ENCODE measurements around the gene ADA. TPM values are rescaled to one million over a fixed set of nuclear protein-coding genes. Genes with fewer than 3 reads are reported as not detected.

Gene ADA
- total RNA-seq, 1 donor from 2014 or later: 14.5 TPM

- no peak for DNase-seq (ENCODE audit: low read depth)
- TF ChIP-seq, protein P1, sequence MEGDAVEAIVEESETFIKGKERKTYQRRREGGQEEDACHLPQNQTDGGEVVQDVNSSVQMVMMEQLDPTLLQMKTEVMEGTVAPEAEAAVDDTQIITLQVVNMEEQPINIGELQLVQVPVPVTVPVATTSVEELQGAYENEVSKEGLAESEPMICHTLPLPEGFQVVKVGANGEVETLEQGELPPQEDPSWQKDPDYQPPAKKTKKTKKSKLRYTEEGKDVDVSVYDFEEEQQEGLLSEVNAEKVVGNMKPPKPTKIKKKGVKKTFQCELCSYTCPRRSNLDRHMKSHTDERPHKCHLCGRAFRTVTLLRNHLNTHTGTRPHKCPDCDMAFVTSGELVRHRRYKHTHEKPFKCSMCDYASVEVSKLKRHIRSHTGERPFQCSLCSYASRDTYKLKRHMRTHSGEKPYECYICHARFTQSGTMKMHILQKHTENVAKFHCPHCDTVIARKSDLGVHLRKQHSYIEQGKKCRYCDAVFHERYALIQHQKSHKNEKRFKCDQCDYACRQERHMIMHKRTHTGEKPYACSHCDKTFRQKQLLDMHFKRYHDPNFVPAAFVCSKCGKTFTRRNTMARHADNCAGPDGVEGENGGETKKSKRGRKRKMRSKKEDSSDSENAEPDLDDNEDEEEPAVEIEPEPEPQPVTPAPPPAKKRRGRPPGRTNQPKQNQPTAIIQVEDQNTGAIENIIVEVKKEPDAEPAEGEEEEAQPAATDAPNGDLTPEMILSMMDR (conservative IDR thresholded peaks at IDR 0.05; ENCODE audit: low read depth, low read length): no peak
- H3K4me3 ChIP-seq (ENCODE audit: low read depth, low read length): no peak overlapping the region
These were observed 21.2 kb downstream of the ADA start for GRCh38 chr20:44630297-44630696.

- no peak overlapping the region for H3K4me3 ChIP-seq (ENCODE audit: low read depth, low read length)
- TF ChIP-seq, protein P1 (conservative IDR thresholded peaks at IDR 0.05; ENCODE audit: low read depth, low read length): no peak
- no peak for DNase-seq (ENCODE audit: low read depth)
These were observed 22.0 kb downstream of the ADA start for GRCh38 chr20:44629542-44629941.

GRCh38 chr20:44629017-44629385 lies 22.5 kb downstream of the ADA start:
- no peak for DNase-seq (ENCODE audit: low read depth)
- TF ChIP-seq, protein P1 (conservative IDR thresholded peaks at IDR 0.05; ENCODE audit: low read depth, low read length): no peak

GRCh38 chr20:44627364-44628010 lies 24.0 kb downstream of the ADA start:
- H3K4me3 ChIP-seq (ENCODE audit: low read depth, low read length): no peak overlapping the region
- TF ChIP-seq, protein P1 (conservative IDR thresholded peaks at IDR 0.05; ENCODE audit: low read depth, low read length): no peak
- DNase-seq (ENCODE audit: low read depth): no peak

More at GRCh38 chr20:44629017-44629385, 22.5 kb downstream of the ADA start:
- H3K4me3 ChIP-seq (ENCODE audit: low read depth, low read length): no peak overlapping the region

- H3K4me3 ChIP-seq (ENCODE audit: low read depth, low read length): no peak overlapping the region
- DNase-seq (ENCODE audit: low read depth): no peak
- TF ChIP-seq, protein P1 (conservative IDR thresholded peaks at IDR 0.05; ENCODE audit: low read depth, low read length): no peak
These were observed 25.2 kb downstream of the ADA start for GRCh38 chr20:44626278-44626677.

DNA sequence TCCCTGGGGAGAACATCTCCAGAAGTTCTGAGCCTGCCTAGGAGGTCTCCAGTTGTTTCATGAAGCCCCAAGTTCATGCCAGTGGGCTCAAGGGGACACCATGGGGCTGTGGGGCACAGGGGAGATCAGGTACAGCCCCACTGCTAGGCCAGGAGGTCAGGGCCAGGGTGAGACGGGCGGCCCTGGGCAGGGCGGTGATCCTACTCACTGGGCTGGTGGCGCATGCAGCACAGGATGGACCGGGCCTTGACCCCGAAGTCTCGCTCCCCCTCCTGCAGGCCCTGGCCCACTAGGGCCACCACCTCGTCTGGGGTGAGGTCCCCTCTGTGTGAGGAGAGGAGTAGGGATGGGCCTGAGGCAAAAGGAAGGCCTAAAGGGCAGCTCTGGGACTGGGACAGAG lies 26.1 kb downstream of the ADA start:
- H3K4me3 ChIP-seq (ENCODE audit: low read depth, low read length): no peak overlapping the region
- no peak for DNase-seq (ENCODE audit: low read depth)
- TF ChIP-seq, protein P1 (conservative IDR thresholded peaks at IDR 0.05; ENCODE audit: low read depth, low read length): no peak

DNA sequence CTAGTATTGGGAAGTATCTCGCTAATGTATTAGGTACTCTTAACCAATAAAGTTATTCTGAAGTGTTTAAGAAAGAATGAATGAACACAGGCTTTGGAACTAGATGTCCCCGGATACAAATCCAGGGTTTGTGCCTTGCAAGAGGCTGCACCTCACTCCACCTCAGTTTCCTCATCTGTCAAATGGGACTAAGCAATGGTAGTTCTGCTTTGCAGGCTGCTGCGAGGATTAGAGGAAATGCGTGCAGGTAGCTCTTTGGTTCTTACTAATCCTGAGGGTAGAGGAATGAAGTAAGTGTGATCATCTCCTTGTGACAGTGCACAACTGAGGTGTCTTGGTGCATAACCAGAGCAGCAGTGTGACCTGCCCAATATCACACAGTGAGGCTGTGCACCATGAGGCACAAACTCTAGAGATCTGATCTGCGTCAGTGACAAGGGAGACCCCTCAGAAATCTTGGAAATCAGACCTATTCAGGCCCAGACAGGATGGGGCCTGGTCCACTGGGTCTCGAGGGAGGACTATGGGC lies 26.7 kb downstream of the ADA start:
- TF ChIP-seq, protein P1 (conservative IDR thresholded peaks at IDR 0.05; ENCODE audit: low read depth, low read length): no peak
- no peak for DNase-seq (ENCODE audit: low read depth)
- no peak overlapping the region for H3K4me3 ChIP-seq (ENCODE audit: low read depth, low read length)
